Stimulated activated naive CD8-positive, alpha-beta T cell treated with anti-CD3 and anti-CD28 coated beads, Interleukin-15, Interleukin-2, amounts not matched to agents 100 ng/mL and 50 ng/mL, for 24 hours (primary cell): Measurements from ENCODE around the gene ZNF747.
"Not testable (repeated sequence)": the region's sequence is repeated elsewhere in the genome, so short reads cannot be mapped to it uniquely, and the experiment has no call there.

ENCODE experiments used
- H3K27ac Mint-ChIP-seq: one replicate; pipeline ENCODE4 v1.8.0; 2021; ENCODE audit warnings: mild to moderate bottlenecking, mixed read lengths
- H3K27me3 Mint-ChIP-seq: one replicate; pipeline ENCODE4 v1.8.0; 2021; ENCODE audit warnings: mixed read lengths
- H3K36me3 Mint-ChIP-seq: one replicate; pipeline ENCODE4 v1.8.0; 2021; ENCODE audit warnings: low read depth, mixed read lengths
- H3K4me1 Mint-ChIP-seq: one replicate; pipeline ENCODE4 v1.8.0; 2021; ENCODE audit warnings: low read depth, mixed read lengths
- H3K4me3 Mint-ChIP-seq: one replicate; pipeline ENCODE4 v1.8.0; 2021; ENCODE audit warnings: mild to moderate bottlenecking, mixed read lengths
- H3K9me3 Mint-ChIP-seq: one replicate; pipeline ENCODE4 v1.8.0; 2021; ENCODE audit warnings: mixed read lengths

ZNF747 gene

GRCh38 chr16:30532285-30533145 lies 2.1 kb downstream of the ZNF747 start:
- Mint-ChIP-seq H3K27ac (peak overlapping the region; percentile 91), H3K4me3 (no peak overlapping the region), H3K4me1 (peaks cover 57% of the 10 kb centered on the region), H3K9me3 (no peaks in the 10 kb centered on the region), H3K27me3 (no peaks in the 10 kb centered on the region), H3K36me3 (peaks cover 38% of the 10 kb centered on the region)

- H3K4me1 Mint-ChIP-seq = peaks cover 46% of the 10 kb centered on the region
- H3K9me3 Mint-ChIP-seq = no peaks in the 10 kb centered on the region
- H3K27ac Mint-ChIP-seq = peak overlapping the region; percentile 55
- no peaks in the 10 kb centered on the region for H3K27me3 Mint-ChIP-seq
- H3K4me3 Mint-ChIP-seq = no peak overlapping the region
- H3K36me3 Mint-ChIP-seq = peaks cover 21% of the 10 kb centered on the region
These were observed 4.3 kb downstream of the ZNF747 start for GRCh38 chr16:30530163-30531037.

DNA sequence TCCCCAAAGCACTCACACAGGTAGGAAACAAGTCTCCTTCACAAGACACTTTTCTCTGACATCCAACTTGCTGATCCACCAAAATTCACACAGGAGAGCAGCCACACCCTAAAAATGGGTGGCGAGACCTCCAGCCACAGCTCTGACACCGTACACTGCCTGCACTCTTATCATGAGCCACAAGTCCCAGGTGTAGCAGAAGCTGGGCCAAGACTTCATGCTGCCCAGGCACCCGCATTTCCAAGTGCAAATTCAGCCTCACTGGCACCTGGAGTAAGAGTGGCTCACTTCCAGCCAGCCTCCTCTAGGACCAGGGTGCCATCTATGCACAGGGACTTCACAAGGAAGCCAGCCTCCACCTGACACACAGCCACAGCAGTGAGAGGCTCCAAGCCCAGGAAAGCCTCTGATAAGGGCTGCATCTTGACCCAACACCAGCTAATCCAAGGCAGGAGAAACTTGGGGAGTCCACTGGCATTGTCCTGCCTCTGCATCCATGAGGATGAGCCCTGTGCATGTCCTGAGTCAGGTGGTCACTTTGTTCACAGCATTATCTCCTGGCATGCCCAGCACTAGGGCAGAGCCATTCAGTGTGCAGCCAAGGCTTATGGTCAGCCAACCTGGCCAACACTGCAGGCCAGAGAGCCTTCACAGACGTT lies 5.7 kb downstream of the ZNF747 start:
- Mint-ChIP-seq H3K27ac (no peak overlapping the region), H3K9me3 (no peaks in the 10 kb centered on the region), H3K4me3 (no peak overlapping the region), H3K4me1 (peaks cover 43% of the 10 kb centered on the region), H3K36me3 (peaks cover 17% of the 10 kb centered on the region), H3K27me3 (no peaks in the 10 kb centered on the region)

GRCh38 chr16:30527635-30528178 lies 7.0 kb downstream of the ZNF747 start:
- Mint-ChIP-seq H3K27ac (peak overlapping the region; percentile 62), H3K4me1 (peaks cover 32% of the 10 kb centered on the region), H3K27me3 (no peaks in the 10 kb centered on the region), H3K4me3 (peak overlapping the region; percentile 71), H3K36me3 (peaks cover 12% of the 10 kb centered on the region), H3K9me3 (no peaks in the 10 kb centered on the region)

- peak overlapping the region; percentile 62 for H3K27ac Mint-ChIP-seq
- no peaks in the 10 kb centered on the region for H3K27me3 Mint-ChIP-seq
- no peaks in the 10 kb centered on the region for H3K9me3 Mint-ChIP-seq
These were observed 7.6 kb downstream of the ZNF747 start for GRCh38 chr16:30526823-30527634.

DNA sequence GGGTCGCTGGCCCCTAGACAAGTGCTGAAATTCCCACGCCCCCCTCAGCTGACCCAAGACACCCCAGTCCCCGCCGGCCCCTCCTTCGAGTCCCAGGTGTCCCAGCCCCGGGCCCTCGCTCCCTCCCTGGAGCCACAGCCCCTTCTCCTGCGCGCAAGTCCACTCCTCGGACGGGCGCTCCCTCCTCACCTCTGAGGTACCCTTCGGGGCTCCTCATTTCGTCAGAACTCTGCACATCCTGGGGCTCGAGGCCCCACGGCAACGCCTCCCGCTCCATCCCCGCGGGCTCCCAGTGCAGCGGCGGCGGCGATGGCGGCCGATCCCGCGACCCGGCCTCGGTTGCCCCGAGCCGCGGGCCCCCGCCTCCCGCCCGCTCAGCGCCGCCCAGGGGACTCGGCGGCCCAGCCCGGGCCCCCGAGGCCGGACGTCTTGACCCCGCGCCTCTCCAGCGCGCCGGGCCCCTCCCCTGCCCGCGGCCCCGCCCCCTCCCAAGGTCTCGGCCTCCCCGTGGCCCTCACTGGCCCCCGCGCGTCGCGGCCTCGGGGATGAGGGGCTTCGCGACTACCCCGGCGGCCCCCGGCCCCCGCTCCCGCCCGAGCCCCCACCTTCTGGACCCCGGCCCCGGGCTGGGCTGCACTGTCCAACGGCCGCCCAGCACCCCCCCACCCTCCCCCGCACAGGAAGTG lies 8.4 kb downstream of the ZNF747 start, which contains the start of gene ZNF768:
Gene ZNF768 (minus strand): TSS at position 430 of the 686 bp plus-strand sequence. CDS start 153 bp downstream, at position 277.
- Mint-ChIP-seq H3K27ac (peak within 1 kb of the TSS; percentile 62), H3K4me3 (peak within 1 kb of the TSS; percentile 82), H3K4me1 (peaks cover 32% of the 10 kb centered on the region), H3K27me3 (no peaks in the 10 kb centered on the region), H3K36me3 (peaks cover 20% of the 10 kb centered on the region), H3K9me3 (no peaks in the 10 kb centered on the region)

More at GRCh38 chr16:30526823-30527634, 7.6 kb downstream of the ZNF747 start:
- H3K4me3 Mint-ChIP-seq = peak overlapping the region; percentile 71
- H3K4me1 Mint-ChIP-seq = peaks cover 32% of the 10 kb centered on the region
- H3K36me3 Mint-ChIP-seq = peaks cover 17% of the 10 kb centered on the region

DNA sequence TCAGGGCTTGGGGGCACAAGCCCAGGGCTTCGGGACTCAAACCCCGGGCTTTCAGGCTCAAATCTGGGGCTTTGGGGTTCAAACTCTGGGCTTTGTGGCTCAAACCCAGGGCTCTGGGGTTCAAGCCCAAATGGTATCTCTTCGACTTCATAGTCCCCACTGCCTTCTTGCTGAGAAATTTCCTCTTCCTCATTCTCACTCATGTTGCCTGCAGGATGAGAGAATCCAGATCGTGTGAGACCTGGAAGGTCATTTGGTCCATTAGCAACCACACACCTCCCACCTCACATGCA lies 8.9 kb downstream of the ZNF747 start:
- Mint-ChIP-seq H3K4me3 (peak overlapping the region; percentile 82), H3K27ac (no peak overlapping the region), H3K36me3 (peaks cover 16% of the 10 kb centered on the region), H3K4me1 (peaks cover 30% of the 10 kb centered on the region), H3K9me3 (no peaks in the 10 kb centered on the region), H3K27me3 (no peaks in the 10 kb centered on the region)

DNA sequence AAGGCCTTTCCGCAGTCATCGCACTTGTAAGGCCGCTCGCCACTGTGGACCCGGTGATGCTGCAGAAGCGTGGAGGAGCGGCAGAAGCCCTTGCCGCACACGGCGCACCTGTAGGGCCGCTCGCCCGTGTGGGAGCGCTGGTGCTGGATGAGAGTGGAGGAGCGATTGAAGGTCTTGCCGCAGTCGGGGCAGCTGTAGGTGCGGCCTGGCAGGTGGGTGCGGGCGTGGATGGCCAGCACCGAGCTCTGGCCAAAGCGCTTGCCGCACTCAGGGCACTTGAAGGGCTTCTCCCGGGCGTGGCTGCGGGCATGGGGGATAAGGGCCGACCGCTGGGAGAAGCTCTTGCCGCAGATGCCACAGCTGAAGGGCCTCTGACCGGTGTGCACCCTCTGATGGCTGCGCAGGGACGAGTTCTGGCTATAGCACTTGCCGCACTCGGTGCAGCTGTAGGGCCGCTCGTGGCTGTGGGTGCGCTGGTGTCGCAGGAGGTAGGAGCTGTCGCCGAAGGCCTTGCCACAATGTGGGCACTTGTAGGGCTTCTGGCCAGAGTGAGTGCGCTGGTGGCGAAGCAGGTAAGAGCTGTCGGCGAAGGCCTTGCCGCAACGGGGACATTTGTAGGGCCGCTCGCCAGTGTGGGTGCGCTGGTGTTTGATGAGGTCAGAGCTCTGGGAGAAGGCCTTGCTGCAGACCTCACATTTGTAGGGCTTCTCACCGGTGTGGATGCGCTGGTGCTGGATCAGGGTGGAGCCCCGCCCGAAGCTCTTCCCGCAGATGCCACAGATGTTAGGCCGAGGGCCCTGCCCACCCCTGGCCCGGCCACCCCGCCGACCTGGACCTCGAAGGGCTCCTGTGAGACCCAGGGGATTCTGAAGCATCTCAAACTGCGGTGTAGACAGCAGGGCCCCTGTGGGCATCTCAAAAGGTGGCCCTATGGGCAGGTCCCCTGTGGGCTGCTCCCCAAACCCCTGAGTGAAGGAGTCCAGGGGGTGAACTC lies 9.8 kb downstream of the ZNF747 start:
- no peaks in the 10 kb centered on the region for H3K27me3 Mint-ChIP-seq
- H3K27ac Mint-ChIP-seq = peak overlapping the region; percentile 65
- H3K4me3 Mint-ChIP-seq = no peak overlapping the region
- no peaks in the 10 kb centered on the region for H3K9me3 Mint-ChIP-seq
- peaks cover 21% of the 10 kb centered on the region for H3K36me3 Mint-ChIP-seq
- H3K4me1 Mint-ChIP-seq = peaks cover 22% of the 10 kb centered on the region

DNA sequence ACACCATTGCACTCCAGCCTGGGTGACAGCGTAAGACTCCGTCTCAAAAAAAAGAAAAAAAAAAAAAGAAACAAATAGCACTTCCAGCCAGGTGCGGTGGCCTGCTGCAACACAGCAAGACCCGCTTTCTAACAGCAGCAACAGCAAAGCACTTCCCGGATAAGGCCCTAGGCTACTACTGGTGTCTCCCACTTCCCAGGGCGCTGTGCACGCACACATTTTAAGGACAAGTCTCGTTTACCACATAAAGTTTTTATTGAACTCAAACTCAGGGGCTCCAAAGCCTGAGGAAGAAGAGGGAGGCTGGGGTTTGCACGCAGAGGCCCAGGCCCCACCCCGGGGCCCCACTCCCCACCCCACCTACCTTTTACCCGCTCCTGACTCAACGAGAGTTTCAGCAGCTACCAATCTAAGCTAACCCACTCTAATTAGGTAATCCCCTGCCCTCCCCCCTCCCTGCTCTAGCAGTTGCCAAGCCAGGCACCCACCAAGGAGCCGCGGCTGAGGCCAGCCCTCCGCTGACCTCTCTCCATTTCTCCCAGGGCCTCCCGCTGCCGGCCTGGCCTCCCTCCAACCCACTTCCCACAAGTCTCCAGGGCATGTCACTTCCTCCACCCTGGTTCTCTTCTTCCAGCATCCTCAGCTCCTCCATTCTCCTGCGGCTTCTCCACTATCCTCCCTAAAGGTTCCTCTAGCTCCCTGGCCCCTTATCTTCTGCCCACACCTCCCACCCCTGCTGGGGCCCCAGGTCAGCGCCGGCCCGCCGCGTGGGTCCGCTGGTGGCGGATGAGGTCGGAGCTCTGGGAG lies 10.7 kb downstream of the ZNF747 start:
- H3K9me3 Mint-ChIP-seq = no peaks in the 10 kb centered on the region
- H3K36me3 Mint-ChIP-seq = peaks cover 30% of the 10 kb centered on the region
- no peaks in the 10 kb centered on the region for H3K27me3 Mint-ChIP-seq
- peaks cover 18% of the 10 kb centered on the region for H3K4me1 Mint-ChIP-seq
- no peak overlapping the region for H3K27ac Mint-ChIP-seq
- H3K4me3 Mint-ChIP-seq = no peak overlapping the region

DNA sequence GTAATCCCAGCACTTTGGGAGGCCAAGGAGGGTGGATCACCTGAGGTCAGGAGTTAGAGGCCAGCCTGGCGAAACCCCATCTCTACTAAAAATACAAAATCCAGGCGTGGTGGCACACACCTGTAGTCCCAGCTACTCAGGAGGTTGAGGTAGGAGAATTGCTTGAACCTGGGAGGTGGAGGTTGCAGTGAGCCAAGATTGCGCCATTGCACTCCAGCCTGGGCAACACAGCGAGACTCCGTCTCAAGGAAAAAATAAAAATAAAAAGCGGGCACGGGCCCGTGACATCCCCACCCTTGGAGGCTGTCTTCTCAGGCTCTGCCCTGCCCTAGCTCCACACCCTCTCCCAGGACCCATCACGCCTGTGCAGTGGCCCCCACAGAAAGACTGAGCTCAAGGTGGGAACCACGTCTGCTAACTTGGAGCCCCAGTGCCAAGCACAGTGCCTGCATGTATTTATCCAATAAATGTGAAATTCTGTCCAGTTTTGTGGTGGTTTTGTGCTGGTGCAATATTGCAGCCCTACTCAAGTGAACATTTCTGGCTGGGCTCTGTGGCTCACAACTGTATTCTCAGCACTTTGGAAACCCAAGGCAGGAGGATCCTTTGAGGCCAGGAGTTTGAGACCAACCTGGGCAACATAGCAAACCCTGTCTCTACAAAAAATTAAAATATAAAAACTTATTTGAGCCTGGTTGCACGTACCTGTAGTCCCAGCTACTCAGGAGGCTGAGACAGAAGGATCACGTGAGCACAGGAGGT lies 11.8 kb downstream of the ZNF747 start:
- H3K9me3 Mint-ChIP-seq, H3K27me3 Mint-ChIP-seq, H3K4me3 Mint-ChIP-seq, H3K27ac Mint-ChIP-seq: not testable (repeated sequence)
- Mint-ChIP-seq H3K36me3 (peaks cover 37% of the 10 kb centered on the region), H3K4me1 (peaks cover 10% of the 10 kb centered on the region)

- Mint-ChIP-seq H3K27ac (peak overlapping the region; percentile 49), H3K9me3 (no peaks in the 10 kb centered on the region), H3K36me3 (peaks cover 45% of the 10 kb centered on the region), H3K4me3 (no peak overlapping the region), H3K4me1 (peaks cover 4% of the 10 kb centered on the region), H3K27me3 (no peaks in the 10 kb centered on the region)
These were observed 12.6 kb downstream of the ZNF747 start for GRCh38 chr16:30521873-30522641.
